ENCODE measurements around the gene FRMD4A.

FRMD4A gene

DNA sequence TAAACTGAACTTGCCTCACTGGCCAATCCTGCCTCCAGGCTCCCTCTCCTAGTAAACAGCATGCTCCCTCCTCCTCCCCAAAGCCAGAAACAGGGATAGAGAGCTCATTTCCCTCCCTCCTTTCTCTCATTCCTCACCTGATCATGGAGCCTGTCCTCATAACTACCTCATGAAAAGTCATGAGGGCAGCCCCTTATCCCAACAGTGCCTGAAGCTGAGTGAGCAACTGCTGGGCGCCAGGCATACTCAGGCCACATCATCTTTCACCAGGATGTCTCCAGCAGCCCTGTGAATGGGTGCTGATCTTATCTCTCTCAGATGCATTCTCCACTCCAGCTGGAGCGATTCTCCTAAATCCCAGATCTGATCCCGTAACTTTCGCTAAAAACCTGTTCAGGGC lies 436.8 kb downstream of the FRMD4A start:
- in situ Hi-C loops (cut with MboI; ENCODE audit: low sequenced_read_pairs), result no loop called here

DNA sequence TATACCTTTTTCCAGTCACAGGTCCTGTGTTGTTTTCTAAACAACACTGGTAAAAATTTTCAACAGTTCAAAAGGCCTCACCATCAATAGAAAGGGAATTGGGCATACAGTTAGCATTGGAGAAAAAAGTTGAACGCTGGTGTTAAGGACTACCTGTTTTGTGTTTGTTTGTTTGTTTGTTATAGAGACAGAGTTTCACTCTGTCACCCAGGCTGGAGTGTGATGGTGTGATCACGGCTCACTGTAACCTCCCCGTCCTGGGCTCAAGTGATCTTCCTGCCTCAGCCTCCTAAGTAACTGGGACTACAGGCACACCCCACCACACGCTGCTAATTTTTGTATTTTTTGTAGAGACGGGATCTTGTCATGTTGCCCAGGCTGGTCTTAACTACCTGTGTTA lies 437.9 kb downstream of the FRMD4A start:
- in situ Hi-C loops (cut with MboI; ENCODE audit: low sequenced_read_pairs), result no loop called here

DNA sequence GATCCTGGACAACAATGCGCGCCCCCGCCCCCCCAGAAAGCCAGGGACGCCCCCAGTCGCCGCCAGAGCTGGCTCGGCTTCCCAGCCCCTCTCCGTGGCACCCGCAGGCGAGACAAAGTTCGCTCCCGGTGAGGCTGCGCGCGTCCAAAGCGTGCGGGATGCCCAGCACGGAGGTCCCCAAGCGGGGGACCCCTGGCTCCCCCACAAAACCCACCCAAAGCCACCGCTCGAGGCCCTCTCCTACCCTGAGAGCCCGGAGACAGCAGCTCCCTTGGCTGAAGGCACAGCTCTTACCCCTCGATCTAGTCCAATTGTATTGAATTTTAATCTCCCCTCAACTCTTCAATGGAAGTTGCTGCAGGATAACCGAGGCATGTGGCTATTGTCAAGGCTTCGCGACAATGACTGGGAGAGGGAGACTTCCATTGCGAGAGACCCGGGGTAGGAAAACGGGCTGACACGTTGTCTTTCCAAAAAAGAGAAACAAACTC lies 438.7 kb downstream of the FRMD4A start:
- in situ Hi-C loops (cut with MboI; ENCODE audit: low sequenced_read_pairs), result no loop called here

DNA sequence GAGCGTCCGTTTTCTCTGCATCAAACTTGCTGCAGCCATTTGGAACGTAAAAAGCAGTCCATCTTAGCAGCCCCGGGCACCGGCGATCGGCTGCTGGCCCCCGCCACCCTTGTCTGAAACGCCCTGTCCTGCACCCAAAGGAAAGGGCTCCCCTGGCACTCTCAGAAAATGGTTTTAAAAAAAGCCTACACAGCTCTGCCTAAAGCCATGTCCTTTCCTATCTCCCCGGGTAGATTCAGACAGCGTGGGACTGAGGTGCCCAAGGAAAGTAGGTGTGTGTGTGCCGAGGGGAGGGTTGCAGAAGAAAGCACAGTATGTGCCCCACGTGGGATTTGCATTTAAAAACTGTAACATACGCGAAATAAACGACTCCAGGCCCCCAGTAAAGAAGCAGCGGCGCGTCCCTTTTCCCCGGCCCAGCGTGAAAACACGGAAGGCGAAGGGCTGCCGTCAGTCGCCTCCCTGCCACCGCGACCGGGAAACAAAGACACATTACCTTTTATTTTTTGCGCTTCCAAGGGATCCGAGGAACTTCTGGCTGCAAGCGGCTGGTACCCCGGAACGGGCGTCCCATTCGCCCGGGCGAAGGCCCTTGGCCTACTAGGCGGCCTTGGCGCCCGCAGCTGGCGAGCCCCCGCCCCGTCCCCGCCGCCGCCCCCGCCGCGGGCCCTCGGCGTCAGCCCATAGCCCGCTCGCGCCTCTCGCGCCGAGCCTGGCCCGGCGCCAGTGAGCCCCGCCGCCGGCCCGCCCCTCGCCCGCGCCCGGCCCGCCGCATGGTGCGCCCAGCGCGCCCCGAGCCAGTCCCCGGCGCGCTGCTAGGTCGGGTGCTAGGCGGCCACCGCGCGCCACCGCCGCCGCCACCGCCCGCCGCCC lies 439.4 kb downstream of the FRMD4A start:
- in situ Hi-C loops (cut with MboI; ENCODE audit: low sequenced_read_pairs), result no loop called here

DNA sequence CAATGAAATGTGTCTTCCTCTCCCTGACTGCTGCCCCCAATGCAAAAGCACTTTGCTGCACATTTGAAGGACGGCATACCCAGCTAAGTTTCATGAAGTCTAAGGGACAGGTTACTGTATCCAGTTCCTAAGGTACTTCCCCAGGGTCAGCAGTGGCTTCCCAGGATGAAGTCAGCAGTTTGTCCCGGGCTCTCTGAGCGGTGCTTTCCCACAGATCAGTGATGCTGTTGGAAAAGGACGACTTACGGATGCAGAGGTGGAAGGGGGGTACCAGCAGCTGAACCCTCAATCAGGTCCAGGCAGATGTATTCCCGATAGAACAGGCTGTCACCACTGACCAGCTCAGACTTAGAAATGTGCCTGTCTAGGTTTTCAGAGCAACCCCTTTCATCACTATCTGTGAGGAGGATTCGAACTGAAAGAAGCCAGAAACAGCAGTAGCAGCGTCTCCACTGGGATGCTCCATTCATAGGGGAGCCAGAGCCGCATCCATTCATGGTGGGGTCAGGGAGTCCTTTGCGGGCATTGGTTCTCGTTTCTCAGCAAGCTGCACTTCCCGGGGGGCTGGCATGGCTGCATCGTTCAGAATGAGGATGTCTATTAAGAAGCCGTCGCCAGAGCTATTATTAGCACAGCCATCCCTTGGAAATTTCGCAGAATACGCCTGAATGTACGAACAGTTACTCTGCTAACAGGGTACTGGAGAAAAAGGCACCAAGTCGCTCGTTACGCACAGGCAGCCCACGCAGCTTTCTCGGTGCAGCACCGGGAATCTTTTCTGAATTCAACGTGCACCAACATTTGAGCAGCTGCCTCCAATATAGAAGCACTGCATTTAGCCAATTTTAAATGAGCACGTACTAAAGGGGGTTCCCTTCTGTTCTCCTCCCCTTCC lies 440.2 kb downstream of the FRMD4A start:
- in situ Hi-C loops (cut with MboI; ENCODE audit: low sequenced_read_pairs), result no loop called here

DNA sequence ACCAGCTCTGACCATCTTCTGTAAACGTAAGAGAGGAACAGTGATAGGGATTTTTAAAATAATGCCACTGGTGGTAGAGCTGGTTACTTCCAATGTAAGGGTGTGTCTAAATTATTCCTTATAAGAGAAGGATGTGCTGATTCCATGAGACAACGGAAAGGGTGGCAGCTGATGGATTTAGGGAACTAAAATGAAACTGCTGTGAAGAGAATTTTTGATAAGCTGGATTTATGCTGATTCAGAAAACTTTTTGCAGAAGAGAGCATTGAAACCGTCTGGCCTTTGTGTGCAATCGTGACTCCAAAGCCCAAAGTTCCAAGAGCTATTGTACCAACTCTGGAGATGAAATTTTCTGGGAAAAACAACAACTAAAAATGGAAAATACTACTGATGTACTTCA lies 443.0 kb downstream of the FRMD4A start:
- in situ Hi-C loops (cut with MboI; ENCODE audit: low sequenced_read_pairs), result no loop called here

DNA sequence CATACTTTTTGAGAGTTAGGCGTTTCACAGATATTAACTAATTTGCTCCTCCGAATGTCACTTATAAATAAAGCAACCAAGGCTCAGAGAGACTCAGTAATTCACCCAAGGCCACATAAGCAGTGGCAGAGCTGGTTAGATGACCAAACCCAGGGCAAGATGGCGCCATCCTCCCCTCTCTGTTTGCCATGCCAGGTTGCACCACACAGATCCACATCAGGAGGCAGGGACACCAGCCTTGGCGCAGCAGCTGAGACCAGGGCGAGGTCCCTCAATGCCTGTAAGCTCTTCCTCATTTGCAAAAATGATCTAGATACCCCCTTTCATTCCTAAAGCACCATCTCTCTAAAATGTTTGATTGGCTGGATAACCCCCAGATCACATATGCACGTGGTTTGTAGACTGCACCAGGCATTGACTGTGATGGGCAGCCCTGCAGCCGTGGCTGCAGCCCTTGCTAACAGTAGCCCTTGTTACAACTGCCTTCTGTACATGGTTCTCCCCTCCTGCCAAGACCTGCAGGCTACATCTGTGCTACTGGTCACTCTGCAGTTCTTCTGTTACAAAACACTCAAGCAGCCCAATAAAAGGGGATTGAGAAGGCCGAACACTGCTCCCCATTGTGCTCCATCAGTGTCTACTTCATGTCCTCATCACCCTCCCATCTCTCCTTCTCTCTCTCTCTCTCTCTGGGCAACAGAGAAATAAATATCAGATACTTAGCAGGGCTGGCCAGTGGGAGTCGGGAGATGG lies 445.3 kb downstream of the FRMD4A start:
- in situ Hi-C loops (cut with MboI; ENCODE audit: low sequenced_read_pairs), result no loop called here

DNA sequence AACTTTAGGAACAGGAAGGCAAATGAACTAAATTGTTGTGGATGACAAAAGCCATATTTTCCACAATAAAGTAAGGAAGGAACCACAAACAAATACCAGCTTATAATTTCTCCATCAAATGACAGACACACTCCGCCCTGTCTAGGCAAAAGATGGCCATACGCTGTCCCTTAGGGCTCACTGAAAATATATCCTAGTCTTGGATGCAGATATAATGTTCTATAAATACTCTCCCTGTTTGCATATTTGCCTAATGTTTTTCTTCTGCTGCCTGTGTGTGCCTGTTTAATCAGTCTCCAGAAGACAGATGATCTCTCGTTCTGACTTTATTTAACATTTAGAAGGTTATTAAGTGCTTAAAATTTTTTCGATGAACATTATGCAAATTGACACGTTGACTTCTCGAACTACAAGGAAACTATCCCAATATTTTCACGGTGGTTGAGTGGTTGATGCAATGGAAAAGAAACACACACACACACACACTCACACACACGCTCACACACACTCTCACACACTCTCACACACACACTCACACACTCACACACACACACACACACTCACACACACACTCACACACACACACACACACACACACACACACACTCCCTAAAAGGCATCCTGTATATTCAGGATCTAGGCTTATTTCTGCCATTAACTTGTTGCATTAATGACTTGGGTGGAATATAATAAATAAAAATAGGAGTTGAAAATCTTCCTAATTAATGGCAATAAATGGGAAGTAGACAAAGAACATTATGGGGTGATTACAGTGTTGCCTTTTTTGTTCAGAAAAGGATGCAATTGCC lies 446.9 kb downstream of the FRMD4A start:
- in situ Hi-C loops (cut with MboI; ENCODE audit: low sequenced_read_pairs), result no loop called here

DNA sequence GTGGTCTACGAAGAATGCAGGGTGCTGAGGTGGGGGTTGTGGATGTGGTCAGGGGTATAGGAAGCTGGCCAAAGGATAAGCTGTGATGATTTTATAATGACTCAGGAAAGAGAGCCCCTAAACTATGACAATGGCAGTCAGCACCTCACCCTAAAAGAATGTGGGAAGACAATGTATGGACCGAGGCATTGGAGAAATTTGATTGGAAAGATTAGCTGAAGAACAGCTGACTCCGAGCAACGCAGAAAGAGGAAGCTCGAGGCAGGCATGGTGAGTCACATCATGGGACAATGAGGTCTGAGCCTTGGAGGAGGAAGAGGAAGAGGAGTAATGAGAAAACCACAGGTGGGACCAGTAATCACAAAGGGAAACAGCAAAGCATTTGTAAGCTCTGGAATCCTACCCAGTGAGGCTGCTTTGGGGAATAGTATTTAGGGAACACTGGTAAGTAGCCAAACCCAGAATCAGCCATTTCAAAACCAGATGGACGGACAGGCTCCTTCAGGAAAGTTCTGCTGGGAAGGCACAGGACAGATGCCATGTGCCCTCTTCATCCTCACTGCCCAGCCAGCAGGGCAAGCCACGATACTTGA lies 448.5 kb downstream of the FRMD4A start:
- in situ Hi-C loops (cut with MboI; ENCODE audit: low sequenced_read_pairs), result no loop called here

DNA sequence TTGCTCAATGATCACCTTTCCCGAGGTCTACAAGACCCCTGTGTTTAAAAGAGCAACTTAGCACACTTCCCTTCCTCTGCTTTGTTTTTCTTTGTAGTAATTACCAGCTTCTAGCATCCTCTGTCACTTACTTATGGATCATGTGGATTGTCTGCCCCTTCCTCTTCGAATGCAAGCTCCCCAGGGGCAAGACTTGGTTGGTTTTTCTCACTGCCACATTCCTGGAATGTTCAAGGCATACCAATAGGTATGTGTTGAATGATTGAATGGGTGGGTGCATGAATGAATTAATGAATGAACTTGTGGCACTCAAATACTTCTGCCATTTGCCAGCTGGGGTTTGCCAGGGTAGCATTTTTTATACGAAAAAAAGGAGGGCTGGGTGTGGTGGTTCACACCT lies 450.0 kb downstream of the FRMD4A start:
- in situ Hi-C loops (cut with MboI; ENCODE audit: low sequenced_read_pairs), result no loop called here

DNA sequence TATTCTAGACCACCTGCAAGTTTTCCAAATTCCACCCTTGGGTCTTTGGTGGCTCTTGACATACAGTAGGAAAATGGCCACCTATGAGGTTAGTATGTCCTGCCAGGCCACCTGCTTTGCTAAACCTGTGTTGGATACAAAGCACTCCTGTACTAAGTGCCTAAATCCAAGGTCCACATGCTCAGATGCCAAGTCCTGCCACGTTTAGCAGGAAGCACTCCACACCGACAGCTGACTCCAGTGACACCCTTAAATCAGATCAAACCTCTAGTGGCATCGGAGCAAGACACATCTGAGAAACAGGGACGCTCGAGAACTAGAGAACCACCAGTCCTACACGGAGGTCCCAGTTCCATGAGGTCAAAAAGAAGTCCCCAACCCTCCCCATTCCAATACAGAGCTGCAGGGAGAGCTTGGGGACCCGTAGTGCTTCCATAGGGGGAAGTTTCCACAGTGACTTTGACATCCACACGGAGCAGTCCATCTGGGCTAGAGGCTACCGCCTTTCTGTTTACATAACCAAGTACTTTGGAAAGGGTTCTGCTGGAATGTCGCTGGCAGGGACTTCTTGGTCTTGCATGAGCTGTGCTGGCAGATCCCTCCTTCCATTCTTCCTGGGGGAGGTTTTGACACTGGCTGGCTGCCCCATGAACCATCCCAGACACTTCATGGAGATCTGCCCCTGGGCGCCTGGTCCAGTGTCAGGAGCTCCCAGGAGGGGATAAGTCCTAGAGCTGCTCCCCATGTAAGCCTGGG lies 453.4 kb downstream of the FRMD4A start:
- in situ Hi-C loops (cut with MboI; ENCODE audit: low sequenced_read_pairs), result no loop called here

DNA sequence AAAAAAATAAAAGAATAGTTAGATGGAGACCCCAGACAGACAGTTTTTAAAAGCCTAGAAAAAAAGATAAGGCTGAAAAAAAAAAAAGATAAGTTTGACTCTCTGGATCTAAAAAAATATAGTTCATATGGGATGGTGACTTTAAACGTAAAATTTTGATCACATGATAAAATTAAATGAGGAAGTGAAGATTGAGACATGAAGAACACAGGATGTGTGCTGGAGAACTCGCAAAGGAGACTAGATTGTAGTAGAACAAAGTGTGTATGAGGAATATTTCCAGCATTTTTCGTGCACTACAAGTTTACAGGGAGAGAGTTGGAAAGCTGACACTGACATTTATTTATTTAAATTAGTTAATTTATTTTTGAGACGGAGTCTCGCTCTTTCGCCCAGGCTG lies 457.5 kb downstream of the FRMD4A start:
- in situ Hi-C loops (cut with MboI; ENCODE audit: low sequenced_read_pairs), result no loop called here

DNA sequence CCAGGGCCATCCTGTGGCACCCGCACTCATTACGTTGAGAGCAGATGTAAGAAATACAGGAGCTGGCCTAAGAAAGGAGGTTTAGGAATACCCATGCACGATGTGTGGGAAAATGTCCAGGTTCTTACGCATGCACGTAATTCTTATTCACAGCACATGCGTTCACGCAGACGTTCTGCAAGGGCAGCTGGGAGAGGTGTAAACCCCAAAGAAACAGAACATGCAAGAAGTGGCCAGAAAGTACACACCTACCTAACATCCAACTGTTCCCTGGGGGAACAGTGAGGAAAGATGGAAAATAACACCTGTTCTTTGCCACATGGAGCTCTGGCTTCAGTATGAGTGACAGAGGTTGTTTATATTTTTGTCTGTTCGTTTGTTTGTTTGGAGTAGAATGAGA lies 458.3 kb downstream of the FRMD4A start:
- in situ Hi-C loops (cut with MboI; ENCODE audit: low sequenced_read_pairs), result no loop called here

DNA sequence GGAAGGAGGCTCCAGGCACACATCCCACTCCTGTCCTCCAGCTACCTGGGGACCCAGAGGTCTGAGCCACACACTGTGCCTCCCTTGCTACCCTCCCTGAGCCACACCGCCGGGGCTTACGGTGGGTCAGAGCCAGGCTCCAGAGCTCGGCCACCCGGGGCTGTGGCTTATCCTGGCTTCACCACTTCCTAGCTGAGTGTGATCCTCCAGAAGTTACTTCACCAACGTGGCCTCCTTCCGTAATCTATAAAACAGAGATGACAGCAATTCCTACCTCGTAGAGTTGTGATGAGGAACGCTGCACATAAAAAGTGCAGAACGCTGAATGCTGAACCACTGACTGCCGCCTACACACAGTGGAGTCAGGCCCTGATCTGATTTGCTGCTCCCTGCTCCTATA lies 458.9 kb downstream of the FRMD4A start:
- in situ Hi-C loops (cut with MboI; ENCODE audit: low sequenced_read_pairs), result no loop called here

DNA sequence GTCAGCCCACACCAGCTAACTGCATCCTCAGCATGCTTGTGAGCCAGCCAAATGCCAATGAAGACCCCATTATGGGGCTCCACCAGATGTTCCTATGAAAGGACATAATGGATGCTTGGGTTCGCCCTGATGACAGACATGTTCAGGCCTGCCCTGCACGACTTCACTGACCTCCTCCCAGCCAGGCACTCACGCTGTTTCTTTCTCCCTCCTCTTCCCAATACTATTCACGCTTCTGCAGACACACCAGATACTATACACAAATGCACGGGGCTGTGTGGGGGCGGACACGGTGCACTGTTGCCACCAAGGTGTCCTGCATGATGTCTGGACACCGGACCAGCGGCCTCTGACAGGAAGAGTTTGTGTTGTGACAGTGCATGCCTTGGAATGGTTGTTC lies 459.7 kb downstream of the FRMD4A start:
- in situ Hi-C loops (cut with MboI; ENCODE audit: low sequenced_read_pairs), result no loop called here

DNA sequence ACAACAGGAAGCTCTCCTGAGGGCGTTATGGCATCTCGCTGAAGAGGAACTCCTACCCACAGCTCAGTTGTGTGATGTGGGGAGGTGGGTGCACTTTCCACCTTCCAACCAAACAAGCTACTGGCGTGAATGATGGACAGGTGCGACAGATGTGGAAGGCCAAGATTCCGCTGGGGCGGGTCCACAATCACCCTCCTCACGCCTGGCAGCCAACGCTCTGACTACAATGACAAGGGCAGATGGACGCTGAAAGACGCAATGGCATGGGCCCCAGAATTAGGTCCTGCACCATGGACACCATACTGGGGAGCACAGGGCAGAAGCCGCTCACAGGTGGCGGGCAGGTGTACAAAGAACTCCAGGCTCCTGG lies 461.4 kb downstream of the FRMD4A start:
- in situ Hi-C loops (cut with MboI; ENCODE audit: low sequenced_read_pairs), result no loop called here

DNA sequence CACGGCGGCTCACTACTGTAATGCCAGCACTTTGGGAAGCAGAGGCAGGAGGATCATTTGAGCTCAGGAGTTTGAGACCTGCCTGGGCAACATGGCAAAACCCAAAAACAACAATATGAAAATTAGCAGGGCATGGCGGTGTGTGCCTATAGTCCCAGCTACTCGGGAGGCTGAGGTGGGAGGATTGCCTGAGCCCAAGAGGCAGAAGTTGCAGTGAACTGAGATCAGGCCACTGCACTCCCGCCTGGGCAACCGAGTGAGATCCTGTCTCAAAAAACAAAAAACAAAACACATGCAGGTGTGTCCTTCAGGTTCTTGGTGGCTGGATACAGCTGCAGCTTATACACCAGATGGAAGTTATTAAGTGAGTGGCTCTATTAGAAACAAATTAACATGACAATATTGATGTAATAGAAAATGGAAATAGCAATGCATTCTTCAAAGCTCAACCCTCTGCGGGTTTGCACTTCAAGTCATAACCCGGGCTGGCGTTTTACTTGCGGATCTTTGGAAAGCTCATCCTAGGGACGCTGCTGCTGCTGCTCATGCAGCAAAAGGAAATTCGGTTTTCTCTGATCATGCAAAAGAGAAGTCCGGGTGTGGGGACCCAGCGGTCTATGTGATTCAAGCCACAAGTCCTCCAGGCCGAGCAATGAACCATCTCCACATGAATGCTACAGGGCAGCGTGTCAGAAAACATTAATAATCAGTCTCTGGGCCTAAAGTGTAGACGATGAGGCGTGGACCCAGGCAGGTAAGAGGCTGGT lies 462.0 kb downstream of the FRMD4A start:
- in situ Hi-C loops (cut with MboI; ENCODE audit: low sequenced_read_pairs), result no loop called here

DNA sequence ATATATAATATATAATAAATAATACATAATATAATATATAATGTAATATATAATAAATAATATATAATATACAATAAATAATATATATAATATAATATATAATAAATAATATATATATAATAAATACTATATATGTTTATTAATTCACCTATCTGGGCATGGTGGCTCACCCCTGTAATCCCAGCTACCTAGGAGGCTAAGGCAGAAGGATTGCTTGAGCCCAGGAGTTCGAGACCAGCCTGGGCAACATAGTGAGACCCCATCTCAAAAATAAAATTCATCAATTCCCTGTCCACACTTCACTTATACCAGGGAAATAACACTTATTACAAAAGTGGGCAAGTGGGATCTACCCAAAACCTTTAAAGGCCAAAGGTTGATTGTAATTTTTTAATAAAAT lies 462.9 kb downstream of the FRMD4A start:
- in situ Hi-C loops (cut with MboI; ENCODE audit: low sequenced_read_pairs), result no loop called here

Data from HL-60/S4 treated with retinoic acid at 250 ng/mL for 4 days and 3 days (cell line).